HG03139 (cell line): Measurements from ENCODE around the gene MTA1.

Source experiments
- ATAC-seq: cut with Tn5 transposase; IDR thresholded peaks from one replicate; pipeline ENCODE4 v1.9.1; 2021; ENCODE audit not compliant: unreplicated experiment

MTA1 gene

GRCh38 chr14:105386581-105387529, 32.8 kb upstream of the MTA1 start:
- no peak for ATAC-seq

GRCh38 chr14:105387530-105387922, 32.1 kb upstream of the MTA1 start:
- ATAC-seq, result no peak

- no peak for ATAC-seq
These were observed 31.3 kb upstream of the MTA1 start for GRCh38 chr14:105388110-105388951.

- no peak for ATAC-seq
These were observed 30.7 kb upstream of the MTA1 start for GRCh38 chr14:105388976-105389375.

GRCh38 chr14:105389534-105389933, 30.1 kb upstream of the MTA1 start:
- ATAC-seq, result no peak

- ATAC-seq, result no peak
These were observed 29.4 kb upstream of the MTA1 start for GRCh38 chr14:105389976-105390848.

- no peak for ATAC-seq
These were observed 28.7 kb upstream of the MTA1 start for GRCh38 chr14:105390849-105391500.

- no peak for ATAC-seq
These were observed 28.1 kb upstream of the MTA1 start for GRCh38 chr14:105391541-105391940.

- no peak for ATAC-seq
These were observed 27.2 kb upstream of the MTA1 start for GRCh38 chr14:105392131-105393090.

- no peak for ATAC-seq
These were observed 26.5 kb upstream of the MTA1 start for GRCh38 chr14:105393151-105393550.

GRCh38 chr14:105394714-105395537, 24.7 kb upstream of the MTA1 start:
- ATAC-seq, result no peak

GRCh38 chr14:105395538-105395854, 24.1 kb upstream of the MTA1 start:
- no peak for ATAC-seq

- ATAC-seq, result no peak
These were observed 22.2 kb upstream of the MTA1 start for GRCh38 chr14:105397350-105397931.

GRCh38 chr14:105398044-105398725, 21.4 kb upstream of the MTA1 start, which contains the start of gene TEX22:
Gene TEX22, plus strand, starts transcription at chr14:105398538. Its CDS starts 803 bp downstream, at chr14:105399341.
- peak; percentile 65 for ATAC-seq

- ATAC-seq, result peak; percentile 26
These were observed 20.7 kb upstream of the MTA1 start for GRCh38 chr14:105398726-105399465.

GRCh38 chr14:105399466-105399775, 20.2 kb upstream of the MTA1 start:
- ATAC-seq, result no peak

GRCh38 chr14:105400016-105400415, 19.6 kb upstream of the MTA1 start:
- ATAC-seq, result no peak
